HG03575 (cell line): ENCODE results near the gene NR1D1.

ENCODE experiments used
- ATAC-seq: cut with Tn5 transposase; IDR thresholded peaks from one replicate; pipeline ENCODE4 v1.9.1; 2021; ENCODE audit not compliant: unreplicated experiment, insufficient number of reproducible peaks, low FRiP score; ENCODE audit errors: extremely low read depth

NR1D1 gene

DNA sequence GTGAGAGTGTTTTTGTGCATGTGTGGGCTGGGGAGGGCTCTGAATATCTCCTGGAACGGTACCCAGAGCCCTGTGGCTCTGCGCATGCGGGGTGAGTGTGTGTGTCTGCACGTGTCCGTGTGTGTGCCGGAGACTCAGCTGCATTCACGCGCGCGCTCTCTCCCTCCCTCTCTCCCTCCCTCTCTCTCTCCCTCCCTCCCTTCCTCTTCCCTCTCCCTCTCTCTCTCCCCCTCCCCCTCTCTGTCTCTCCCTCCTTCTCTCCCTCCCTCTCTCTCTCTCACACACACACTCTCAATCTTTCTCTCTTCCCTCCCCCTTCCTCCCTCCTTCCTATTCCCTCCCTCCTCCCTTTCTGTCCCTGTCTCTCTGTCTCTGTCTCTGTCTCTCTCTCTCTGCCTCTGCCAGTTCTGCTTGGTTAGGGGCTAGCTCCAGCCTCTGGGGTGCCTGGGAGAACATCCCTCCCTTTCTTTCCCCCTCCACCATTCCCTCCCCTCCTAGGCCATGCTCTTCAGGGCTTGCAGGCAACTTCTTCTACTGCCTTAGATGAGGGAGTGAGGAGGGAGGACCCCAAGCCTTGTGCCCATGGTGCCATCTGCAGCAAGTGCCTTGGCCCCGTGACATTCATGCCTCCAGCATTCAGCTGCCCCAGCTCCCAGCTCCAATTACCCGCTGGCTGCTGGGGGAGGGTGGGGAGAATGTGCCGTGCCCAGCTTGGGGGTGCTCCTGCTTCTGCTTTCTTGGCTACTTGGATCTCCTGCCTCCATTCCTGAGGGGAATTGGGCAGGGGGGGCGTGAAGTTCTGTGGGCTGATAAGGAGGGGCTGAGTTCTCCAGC lies 31.3 kb downstream of the NR1D1 start:
- ATAC-seq: no peak

DNA sequence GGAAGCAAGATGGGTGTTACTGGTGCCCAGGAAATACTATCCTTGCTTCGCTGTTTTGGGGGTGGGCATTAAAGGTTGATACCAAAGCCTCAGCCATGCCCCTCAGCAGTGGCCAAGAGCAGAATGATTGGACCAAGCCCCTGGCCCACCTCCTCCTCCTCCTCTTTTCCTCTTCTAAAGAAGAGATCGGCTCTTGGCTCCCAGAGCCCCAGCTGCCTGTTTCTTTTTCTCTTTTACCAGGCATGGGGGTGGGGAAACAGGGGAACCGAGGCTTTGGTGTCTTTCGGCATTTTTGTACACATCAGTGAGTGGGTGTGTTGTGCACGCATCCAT lies 31.8 kb downstream of the NR1D1 start:
- ATAC-seq: no peak

DNA sequence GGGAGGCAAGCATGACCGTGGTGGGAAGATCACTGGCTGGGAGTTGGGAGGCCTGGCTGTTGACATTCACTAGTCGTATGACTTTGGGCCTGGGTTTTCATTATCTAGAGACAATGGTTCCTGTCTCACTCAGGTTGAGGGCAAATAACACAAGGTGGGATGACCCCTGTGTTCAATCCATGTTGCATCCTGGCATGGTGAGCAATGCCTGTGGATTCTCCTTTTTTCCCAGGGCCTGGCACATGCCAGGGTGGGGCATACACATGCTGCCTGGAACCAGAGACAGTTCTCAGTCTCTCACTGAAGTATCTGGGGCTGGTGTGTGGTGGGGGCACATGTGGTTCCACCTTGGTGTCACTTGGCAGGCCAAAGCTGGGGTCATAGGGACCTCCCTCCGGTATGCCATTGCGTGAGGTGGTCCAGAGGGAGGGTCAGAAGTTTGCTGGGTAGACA lies 32.2 kb downstream of the NR1D1 start:
- no peak for ATAC-seq

DNA sequence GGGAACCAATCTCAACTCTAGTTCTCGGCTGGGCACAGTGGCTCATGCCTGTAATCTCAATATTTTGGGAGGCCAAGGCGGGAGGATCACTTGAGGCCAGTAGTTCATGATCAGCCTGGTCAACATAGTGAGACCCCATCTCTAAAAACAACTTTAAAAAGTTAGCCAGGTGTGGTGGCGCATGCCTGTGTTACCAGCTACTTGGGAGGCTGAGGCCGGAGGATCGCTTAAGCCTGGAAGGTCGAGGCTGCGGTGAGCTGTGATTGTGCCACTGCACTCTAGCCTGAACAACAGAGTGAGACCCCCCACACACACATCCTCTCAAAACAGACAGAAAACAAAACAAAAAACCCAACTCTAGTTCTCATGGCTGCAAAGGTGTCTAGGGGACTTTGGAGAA lies 32.7 kb downstream of the NR1D1 start:
- no peak for ATAC-seq

DNA sequence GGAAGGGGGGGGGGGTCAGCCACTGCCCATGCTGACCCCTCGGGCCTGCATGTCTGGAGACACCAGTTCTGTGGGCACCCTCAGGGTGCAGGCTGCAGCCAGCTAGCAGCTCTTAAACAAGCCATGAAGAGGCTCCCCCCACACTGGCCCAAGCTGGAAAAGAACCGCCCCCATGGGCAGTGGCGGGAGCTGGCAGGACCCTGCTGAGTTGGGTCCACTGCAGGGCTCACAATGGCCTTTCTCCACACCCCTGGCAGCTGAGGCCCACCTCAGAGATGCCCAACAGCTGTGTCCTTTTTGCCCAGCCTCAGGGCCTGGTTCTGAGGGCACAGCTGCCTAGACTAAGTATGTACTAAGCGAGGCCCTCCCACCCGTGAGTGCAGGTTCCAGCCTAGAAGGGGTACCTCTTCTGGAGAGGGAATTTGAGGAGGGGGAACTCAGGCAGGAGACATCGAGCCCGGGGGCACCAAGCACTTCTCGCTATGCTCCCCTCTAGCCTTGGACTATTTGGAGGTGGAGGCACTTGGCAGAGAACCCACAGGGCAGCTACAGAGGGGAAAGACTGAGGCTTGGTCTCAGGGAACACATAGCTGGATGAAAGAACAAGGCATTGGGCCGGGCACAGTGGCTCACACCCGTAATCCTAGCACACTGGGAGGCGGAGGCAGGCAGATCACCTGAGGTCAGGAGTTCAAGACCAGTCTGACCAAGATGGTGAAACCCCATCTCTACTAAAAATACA lies 34.4 kb downstream of the NR1D1 start:
- ATAC-seq: no peak

DNA sequence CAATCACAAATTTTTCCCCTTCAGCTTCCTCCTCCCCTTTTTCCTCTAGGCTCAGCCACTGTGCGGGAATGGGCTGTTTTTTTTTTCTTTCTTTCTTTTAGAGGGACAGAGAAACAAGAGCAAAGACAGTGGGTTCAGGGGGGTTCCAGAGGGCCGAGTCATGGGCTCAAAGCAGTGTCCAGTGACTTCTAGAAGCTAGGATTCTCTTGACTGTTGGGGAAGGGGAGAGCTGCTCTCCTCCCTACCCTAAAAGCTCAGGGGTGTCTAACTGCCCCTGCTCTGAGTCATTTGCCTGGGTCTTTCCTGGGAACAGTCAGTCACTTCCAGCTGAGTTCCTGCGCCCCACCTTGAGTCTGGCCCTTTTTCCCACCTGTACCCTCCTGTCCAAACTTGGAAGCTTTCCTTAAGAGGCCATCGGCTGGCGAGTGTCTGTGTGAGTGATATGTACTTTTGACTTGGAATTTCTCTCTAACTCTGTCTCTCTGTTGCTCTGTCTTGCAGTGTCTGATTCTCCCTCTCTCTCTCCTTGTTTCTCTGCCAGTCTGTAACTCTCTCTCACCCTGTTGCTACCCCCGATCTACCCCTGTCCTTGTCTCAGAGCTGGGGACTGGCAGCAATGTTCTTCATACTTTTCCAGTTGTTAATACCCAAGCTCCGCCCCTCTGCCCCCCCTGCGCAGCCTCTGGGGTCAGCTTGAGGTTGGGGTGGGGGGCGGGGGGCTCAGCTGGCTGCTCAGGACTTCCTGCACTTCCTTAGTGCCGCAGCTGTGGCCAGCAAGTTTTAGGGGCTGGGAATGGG lies 35.2 kb downstream of the NR1D1 start:
- ATAC-seq: no peak

DNA sequence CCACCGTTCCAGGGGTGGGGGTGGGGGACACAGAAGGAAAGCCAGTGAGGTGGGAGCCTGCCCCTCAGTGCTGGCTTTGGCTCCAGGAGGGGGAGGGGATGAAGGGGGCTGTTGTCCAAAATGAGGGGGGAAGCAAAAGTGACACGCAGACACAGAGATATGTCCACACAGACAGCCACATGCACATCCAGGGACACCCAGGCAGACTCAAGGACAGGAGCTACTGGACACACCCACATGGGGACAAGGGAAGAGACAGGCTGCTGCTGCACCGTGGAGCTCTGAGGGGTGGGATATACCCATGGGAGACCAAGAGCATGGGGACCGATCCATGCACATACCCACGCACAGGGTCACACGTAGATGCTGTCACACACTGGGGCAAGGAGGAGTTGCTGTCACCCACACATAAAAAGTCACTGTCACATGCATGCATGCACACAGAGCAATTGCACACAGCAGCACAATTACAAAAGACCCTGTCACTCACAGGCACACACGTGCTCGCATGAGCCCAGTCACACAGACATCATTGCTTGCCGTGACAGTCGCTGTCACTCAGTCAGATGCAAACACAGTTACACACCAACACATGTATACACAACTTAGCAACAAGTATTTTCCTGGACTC lies 36.4 kb downstream of the NR1D1 start:
- ATAC-seq: no peak

DNA sequence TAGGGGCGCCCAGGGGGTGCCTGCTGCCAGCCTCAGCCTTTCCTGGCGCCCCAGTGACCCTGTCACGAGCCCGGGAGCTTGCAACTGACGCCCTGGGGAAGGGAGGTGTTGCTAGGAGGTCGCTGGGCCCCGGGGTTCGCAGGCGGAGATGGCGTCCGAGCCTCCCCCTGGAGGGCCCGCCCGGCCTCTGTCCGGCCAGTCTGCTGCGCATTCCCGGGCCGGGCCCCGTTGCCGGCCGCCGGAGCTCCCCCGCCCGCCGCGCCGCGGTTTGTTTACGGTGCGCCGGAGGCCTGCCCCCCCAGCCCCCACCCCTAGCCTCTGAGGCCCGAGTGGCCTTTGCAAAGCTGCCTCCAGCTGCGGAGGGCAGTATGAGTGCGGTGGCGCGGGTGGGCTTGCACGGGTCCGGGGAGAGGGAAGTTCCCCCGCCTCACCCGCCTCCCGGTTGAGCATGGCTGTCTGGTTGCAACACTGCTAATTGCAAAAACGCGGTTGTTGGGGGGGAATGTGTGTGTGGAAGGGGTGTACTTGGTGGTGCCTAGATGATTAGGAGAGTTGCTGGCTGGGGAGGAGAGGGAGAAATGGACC lies 37.1 kb downstream of the NR1D1 start:
- ATAC-seq: no peak

DNA sequence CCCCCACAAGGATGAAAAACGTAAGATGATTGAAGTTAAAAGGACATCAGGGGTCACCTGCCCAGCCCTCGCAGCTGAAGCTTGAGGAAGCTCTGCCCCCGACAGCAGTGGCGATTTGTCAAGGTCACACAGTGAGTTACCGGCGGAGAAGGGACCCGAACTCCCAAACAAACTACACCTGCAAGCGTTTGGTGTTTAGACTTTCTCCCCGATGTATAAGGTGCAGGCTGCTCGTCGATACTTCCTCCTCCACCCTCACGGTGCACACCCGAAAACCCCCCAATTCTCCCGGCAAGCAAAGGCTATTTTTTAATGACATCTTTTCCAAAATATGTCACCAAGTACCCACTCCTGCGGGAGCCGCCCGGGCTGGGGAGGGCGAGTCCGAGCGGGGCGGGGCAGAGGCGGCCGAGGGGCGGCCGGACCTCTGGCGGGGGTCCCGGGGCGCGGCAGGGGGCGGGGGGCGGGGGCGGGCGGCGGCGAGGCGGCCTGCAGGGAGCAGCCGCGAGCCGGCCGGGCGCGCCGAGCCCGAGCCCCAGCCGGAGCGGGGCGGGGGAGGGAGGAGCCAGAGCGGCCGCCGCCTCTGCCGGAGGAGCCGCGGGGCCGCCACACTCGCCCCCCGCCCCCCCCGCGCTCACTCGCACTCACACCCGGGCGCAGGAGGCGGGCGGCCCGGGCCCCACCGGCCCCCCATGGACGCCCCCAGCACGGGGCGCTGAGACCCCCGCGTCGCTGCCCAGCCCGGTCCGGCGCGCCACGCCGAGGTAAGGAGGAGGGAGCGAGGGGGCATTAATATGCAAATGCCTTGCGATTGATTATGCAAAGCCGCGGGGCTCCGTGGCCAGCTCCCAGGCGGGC lies 37.8 kb downstream of the NR1D1 start, which contains the start of gene THRA:
TSS of gene THRA (plus strand) at position 637 of the 858 bp plus-strand sequence. CDS start 11,524 bp downstream, outside the sequence.
- ATAC-seq: no peak

DNA sequence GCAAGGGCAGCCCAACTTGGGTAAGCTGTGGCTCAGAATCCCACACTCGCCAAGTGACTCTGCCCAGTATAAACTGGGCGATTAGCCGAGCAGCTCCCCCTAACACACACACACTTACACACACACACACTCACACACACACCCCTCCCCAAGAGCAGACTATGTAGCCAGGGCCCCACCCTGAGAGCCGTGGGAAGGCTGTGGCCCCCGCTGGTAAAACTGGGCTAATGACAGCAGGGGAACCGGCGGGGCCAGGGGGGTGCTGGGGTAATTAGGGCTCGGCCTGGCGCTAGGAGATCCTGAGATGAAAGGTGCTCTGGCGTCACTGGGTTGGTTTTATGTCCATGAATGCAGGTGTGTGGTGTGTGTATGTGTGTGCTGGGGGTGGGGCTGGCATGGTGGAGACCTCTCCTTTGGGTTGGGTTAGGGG lies 38.8 kb downstream of the NR1D1 start:
- ATAC-seq: no peak

DNA sequence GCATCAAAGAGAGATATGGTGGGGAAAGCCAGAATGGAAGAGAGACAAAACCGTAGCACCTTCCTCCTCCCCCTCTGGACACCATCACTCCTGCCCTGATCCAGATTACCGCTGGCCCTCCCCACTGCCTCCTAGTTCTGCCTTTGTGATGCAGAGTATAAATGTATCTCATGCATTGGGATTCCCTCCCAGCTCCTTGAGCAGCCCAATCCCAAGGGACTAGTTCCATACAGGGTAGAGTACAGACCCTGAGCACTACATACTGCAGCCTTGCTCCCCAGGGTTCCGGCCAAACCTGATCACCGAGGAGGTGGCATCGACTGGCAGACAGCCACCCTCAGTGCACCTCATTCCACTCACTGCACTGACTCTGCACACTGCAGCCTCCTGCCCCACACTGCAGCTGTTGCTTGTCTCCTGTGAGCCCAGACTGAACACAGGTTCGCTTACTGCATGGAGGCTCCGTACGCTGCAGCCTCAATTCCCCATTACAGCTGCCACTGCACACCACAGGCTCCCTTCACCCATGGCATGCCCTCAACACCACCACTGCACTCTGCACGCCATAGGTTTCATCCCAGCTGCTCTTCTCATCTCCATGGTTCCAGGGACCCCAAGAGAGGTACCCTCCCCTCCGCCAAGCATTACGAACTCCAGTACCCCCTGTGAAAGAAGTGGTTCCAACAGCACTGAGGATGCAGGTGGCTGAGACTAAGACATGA lies 39.3 kb downstream of the NR1D1 start:
- ATAC-seq: no peak

DNA sequence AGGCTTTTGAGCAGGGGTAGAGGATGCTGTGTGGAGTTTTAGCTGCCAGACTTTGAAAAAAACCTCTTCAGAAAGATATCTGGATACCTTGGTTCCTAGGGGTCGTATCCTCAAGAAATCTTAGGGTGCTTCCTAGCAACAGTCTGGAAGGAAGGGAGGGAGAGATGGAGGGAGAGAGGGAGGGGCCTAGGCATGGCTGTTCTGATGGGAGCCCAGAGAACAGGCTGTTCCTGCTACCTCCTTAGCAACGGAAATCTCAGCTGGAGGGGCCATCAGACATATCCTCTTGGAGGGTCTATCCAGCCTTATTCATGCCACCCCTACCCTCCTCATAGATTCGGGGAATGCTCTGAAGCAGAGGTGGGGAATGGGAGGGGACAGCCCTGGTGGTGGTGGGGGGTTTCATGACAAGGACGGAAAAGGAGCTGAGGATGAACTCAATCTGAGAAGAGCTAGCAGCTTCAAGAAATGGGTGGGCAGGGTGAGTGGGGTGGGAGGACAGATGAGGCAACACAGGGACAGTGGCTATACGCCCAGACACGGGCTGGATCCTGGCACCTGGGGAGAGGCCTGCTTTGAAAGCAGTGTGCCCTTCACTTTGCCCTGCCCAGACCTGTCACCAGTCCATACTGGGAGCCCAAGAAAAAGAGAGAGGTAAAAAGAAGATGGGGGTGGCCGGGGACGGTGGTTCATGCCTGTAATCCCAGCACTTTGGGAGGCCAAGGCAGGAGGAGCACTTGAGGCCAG lies 40.5 kb downstream of the NR1D1 start:
- ATAC-seq: no peak

DNA sequence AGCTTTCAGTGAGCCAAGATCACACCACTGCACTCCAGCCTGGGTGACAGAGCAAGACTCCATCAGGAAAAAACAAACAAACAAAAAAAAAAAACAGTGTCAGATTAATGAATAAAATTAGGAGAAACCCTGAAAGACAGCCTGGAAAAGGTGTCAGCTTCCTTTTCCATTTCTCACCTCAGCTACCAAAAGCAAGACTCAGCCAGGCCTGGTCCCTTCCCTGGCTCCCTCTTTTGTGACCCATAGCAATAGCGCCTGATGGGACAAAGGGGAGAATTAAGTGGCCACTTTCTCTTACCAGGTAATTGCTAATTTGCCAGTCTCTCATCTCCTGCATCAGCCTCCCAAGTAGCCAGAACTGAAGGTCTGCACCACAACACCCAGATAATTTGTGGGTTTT lies 41.5 kb downstream of the NR1D1 start:
- ATAC-seq: no peak

DNA sequence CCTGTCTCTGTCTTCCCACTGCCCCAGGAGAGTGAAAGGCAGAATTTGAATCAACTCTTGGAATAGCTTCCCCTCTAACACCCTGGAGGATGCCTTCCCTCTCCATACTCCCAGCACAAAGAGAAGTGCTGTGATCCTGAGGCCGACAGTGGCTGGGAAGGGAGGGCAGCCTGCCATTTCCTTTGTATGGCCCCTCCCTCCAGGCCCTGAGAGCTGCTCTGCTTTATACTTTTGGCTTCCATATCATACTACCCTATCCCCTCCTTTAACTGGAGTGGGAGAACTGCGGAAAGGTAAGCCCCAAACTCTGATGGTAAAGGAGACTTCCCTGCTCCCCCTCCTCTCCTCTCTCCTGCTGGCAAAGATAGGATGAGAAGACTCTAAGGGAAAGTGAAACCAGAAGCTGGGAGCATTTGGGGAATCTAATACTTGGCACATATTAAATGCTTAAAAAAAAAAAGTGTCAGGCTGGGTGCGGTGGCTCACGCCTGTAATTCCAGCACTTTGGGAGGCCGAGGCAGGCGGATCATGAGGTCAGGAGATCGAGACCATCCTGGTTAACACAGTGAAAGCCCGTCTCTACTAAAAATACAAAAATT lies 42.1 kb downstream of the NR1D1 start:
- no peak for ATAC-seq

DNA sequence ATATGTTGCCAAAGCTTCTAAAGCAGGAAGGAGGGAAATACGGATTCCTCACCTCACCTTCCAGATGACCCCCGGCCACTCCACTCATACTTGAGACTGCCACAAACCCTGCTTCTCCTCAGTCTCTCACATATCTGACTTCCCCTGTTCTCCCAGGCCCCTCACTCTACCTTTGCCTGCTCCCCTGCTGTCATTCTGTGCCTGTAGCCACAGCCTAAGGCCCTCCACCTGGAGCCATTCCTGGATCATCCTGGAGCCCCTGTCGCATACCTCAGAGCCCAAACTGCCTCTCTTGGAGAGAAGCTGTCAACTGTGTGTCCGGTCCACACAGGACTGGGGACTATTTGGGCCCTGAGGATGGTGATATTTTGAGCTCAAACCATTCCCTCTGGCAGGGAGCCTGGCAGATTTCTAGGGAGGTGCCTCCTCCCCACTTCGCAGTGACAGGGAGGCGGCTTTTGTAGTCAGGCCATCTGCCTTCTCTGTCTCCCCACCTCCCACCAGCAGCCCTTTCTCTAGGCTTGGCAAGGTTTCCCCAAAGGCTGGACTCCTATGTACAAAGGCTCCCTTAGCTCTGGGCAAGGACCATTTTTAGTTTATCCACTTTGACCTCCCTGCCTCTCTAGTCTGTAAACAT lies 43.9 kb downstream of the NR1D1 start:
- no peak for ATAC-seq
